Activated CD4-positive, alpha-beta T cell treated with anti-CD3 and anti-CD28 coated beads, Interleukin-2, Interleukin-4, amounts not matched to agents 100 ng/mL and 50 ng/mL, durations not matched to agents 16 hours and 8 hours (primary cell): ENCODE data around the gene THSD4.
"Not testable (repeated sequence)": the region's sequence is repeated elsewhere in the genome, so short reads cannot be mapped to it uniquely, and the experiment has no call there.

ENCODE experiments used
- DNase-seq: peaks from one replicate; pipeline ENCODE4 v3.0.0-alpha.2; 2020; ENCODE audit warnings: low spot score

Gene THSD4

GRCh38 chr15:71149646-71150557 lies 34.6 kb downstream of the THSD4 start:
- DNase-seq, result no peak

DNA sequence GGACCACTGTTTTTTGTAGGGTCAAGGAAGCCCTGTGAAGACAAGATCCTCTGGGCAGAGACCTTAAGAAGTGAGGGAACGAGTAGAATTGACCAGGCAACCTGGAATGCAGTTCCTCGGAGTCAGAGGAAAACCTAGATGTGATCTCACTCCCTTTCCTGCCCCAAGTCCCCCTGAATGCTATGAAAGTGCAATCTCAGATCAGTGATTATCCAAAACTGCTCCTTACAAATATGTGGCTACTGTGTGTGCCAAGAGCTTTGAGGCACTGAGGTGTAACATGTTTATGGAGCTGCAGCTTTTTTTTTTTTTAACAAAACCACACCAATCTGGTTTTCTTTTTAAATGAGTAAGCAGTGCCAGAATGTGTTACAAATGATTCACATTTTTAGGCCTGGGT lies 35.8 kb downstream of the THSD4 start:
- no peak for DNase-seq

- DNase-seq, result no peak
Observed at GRCh38 chr15:71152542-71152941, 37.3 kb downstream of the THSD4 start.

- no peak for DNase-seq
Observed at GRCh38 chr15:71153823-71154524, 38.7 kb downstream of the THSD4 start.

DNA sequence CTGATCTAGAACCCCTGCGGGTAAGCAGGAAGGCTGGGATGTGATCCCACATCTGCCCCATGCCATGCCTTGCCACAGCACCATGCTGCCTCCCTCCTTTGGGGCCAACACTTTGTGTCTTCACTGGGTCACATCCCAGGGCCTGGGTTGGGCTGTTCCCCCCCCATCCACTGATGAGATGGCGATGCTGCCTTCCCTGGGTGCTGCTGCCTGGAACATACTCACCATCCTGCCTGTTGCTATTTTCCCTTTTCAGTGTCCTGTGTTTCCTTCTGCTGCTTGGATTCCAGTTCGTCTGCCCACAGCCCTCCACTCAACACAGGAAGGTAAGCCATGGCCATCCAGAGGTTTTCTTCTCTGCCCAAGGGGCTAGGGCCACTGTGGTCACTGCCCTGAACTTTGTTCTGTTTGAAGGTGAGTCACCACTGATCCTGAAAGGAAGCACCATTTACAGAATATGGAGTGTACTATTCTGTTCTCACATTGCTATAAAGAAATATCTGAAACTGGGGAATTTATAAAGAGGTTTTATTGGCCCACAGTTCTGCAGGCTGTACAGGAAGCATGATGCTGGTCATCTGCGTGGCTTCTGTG lies 39.4 kb downstream of the THSD4 start:
- DNase-seq, result no peak

- no peak for DNase-seq
Observed at GRCh38 chr15:71155534-71155933, 40.3 kb downstream of the THSD4 start.

GRCh38 chr15:71160976-71161375 lies 45.7 kb downstream of the THSD4 start:
- DNase-seq, result no peak

DNA sequence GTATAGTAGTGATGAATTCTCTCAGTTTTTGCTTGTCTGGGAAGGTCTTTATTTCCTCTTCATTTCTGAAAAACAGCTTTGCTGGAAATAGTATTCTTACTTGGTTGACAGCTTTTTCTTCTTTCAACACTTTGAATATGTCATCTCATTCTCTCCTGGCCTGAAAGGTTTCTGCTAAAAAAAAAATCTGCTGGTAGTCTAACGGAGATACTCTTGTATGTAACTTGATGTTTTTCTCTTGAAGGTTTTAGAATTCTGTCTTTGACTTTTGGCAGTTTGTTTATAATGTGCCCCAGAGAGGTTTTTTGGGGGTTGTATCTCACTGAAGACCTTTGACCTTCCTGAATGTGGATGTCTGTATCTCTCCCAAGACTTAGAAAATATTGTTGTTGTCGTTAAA lies 47.0 kb downstream of the THSD4 start:
- DNase-seq, result no peak

GRCh38 chr15:71164606-71165005 lies 49.3 kb downstream of the THSD4 start:
- not testable (repeated sequence) for DNase-seq

- no peak for DNase-seq
Observed at GRCh38 chr15:71167445-71168165, 52.3 kb downstream of the THSD4 start.

DNA sequence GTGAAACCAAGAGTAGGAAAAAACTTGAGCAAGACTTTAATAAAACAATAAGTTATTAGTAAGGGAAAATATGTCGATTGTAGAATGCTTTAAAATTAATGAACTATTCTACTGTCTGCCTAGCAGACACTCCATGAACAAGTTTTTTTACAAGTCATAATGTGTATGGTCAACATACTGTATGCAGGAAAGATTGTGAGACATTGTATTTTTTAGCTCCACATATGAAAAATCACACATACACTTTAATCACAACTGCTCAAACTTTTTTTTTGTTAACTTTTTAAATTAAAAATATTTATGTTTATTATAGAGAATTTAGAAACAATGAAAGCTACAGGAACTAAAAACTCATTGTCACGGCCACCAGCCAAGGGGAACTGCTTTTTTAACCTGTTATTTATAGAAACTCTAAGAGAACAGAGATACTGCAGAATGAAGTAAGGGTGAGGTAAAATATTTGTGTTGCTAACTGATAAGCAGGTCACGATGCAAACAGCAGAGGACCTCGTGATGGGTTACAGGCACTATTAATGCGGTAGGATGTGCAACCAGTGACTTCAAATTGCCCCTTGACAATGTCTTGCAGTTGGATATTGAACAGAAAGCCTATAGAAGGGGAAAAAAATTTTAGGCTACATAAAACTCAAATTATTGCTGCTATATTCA lies 53.0 kb downstream of the THSD4 start:
- no peak for DNase-seq

DNA sequence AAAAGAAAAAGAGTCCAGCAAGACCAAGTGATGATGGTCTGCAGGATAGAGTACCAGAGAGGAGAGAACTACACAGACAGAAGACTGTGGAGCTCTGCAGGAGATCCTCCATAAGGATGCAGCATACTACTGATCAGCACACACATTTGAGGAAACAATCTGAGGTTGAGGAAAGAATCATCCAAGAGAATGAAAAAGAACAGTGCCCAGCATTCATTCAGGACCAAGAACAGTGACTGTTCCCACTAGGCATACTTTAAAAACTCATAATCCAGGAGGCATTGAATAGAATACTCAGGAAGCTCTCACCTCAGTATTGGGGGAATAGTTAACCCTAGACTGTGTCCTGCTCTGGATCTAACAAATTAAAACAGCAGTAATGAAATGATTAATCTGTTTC lies 54.9 kb downstream of the THSD4 start:
- no peak for DNase-seq

DNA sequence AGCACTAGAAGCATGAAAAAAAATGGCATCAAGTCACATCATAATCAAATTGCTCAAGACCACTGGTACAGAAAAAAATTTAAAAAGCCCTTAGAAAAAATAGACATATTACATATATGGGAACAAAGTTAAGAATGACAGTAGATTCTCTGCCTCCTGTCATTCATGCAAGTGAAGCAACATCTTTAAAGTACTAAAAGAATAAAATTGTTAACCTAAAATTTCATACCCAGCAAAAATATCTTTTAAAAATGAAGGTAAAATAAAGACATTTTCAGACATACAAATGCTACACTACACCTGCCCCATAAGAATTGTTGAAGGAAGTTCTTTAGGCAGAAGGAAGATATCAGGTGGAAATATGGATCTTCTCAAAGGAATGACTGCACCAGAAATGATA lies 55.9 kb downstream of the THSD4 start:
- DNase-seq, result no peak

DNA sequence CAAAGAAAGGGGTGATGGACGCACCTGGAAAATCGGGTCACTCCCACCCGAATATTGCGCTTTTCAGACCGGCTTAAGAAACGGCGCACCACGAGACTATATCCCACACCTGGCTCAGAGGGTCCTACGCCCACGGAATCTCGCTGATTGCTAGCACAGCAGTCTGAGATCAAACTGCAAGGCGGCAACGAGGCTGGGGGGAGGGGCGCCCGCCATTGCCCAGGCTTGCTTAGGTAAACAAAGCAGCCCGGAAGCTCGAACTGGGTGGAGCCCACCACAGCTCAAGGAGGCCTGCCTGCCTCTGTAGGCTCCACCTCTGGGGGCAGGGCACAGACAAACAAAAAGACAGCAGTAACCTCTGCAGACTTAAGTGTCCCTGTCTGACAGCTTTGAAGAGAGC lies 59.1 kb downstream of the THSD4 start:
- not testable (repeated sequence) for DNase-seq

GRCh38 chr15:71180986-71181853 lies 65.9 kb downstream of the THSD4 start:
- no peak for DNase-seq

GRCh38 chr15:71182522-71182921 lies 67.3 kb downstream of the THSD4 start:
- DNase-seq, result no peak

DNA sequence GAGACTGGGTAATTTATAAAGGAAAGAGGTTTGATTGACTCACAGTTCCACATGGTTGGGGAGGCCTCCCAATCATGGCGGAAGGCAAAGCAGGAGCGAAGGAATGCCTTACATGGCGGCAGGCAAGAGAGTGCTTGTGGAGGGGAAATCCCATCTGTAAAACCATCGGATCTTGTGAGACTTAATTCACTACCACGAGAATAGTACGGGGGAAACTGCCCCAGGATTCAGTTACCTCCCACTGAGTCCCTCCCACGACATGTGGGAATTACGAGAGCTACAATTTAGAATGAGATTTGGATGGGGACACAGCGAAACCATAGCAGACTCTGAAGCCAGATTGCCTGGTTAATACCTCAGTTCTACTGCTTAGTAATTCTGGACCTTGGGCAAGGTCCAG lies 67.8 kb downstream of the THSD4 start:
- DNase-seq, result no peak

DNA sequence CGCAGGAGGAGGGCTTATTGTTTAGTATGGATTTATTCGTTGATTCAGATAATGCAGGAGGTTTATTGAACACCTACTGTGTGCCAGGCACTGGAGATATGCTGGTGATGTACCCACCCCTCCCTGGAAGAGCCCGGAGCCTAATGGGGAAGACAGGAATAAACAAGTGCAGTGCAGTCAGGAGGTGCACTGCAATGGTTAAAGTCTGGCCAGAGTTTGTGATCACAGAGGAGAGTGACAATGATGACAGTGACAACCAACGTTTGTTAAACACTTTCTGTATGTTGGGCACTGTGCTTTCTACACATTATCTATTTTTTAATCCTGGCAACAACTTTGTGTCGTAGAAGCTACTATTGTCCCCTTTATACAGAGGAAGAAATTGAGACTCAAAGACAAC lies 70.4 kb downstream of the THSD4 start:
- no peak for DNase-seq

DNA sequence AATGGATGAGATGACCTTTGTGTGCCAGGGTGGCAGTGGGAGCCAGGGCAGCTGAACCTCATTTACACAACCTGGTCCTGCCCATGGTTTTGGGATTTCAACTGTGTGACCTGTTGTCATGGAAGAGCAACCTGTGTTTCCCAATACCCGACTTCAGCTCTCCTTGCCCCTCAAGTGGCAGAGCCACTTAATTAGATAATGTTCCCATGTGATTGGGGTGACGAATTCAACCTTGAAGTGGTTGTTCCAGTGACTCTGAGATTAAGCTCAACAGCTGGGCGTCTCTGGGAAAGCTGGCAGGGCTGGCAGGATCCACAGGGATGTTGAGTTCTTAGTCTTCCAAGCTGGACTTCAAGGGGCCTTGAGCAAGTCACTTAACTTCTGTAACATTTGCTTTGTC lies 71.0 kb downstream of the THSD4 start:
- DNase-seq, result no peak

GRCh38 chr15:71187078-71187477 lies 71.8 kb downstream of the THSD4 start:
- DNase-seq, result no peak

- DNase-seq, result no peak
Observed at GRCh38 chr15:71187526-71187925, 72.3 kb downstream of the THSD4 start.
